ENCODE measurements around the gene LSS.

- no peak for TF ChIP-seq CTCF (conservative IDR thresholded peaks at IDR 0.05 in 1 of 2, IDR thresholded peaks at IDR 0.05 in 1 of 2; ENCODE audit: extremely low read depth in 1 of 2, insufficient read depth in 1 of 2, low read depth in 1 of 2, low read length in 2 of 2)
- no peak for TF ChIP-seq EZH2 (IDR thresholded peaks at IDR 0.05; ENCODE audit: borderline replicate concordance, low read length)
These were observed 37.3 kb downstream of the LSS start for GRCh38 chr21:46191257-46191685.
